NCI-H2171 treated with DMSO at 0.1 percent for 48 hours (cell line): ENCODE data around the gene MPI.
"Not testable (repeated sequence)": the region's sequence is repeated elsewhere in the genome, so short reads cannot be mapped to it uniquely, and the experiment has no call there.

ENCODE experiments used
- DNase-seq: peaks from one replicate; lab custom pipeline; 2025; lab: John Stamatoyannopoulos, UW

The MPI gene

GRCh38 chr15:74892931-74893330 is 3.1 kb downstream of the MPI start:
- DNase-seq: no peak

GRCh38 chr15:74893627-74894026 is 3.8 kb downstream of the MPI start:
- DNase-seq: no peak

- not testable (repeated sequence) for DNase-seq
Observed at GRCh38 chr15:74894383-74894782, 4.5 kb downstream of the MPI start.

- DNase-seq: no peak
Observed at GRCh38 chr15:74895830-74896229, 6.0 kb downstream of the MPI start.

- no peak for DNase-seq
Observed at GRCh38 chr15:74896316-74896715, 6.5 kb downstream of the MPI start.

DNA sequence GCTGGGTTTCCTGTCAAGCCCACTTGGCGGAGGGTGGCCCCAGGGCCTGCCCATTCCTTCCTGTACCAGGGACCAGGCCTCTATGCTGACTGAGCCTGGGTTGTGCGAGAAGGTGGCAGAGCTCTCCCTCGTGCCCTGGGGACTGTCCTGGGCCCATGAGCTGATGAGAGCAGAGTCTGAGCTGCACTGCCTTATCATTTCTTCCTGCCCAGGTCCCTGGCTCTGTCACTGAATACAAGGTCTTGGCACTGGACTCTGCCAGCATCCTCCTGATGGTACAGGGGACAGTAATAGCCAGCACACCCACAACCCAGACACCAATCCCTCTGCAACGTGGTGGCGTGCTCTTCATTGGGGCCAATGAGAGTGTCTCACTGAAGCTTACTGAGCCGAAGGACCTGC is 7.5 kb downstream of the MPI start:
- no peak for DNase-seq

DNA sequence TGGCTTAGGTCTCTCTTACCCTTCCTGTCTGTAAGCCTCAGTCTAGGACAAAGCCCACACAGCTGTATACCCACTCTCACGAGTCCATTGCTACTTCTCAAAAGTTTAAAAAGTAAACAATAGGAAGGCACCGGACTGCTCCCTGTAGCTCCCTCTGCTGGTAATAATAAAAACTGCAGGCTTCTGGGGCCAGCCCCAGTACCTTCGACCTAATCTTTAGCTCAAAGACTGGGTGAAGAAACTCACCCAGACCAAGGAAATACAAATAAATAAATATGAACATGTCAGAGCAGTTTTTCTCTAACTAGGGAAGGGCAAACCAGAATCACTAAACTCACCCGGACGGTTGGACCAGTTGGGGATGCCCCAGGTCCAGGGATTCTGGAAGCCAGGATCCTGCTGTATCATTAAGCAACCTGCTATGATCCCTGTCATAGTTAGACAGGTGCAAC is 11.8 kb downstream of the MPI start:
- DNase-seq: peak; percentile 48

DNA sequence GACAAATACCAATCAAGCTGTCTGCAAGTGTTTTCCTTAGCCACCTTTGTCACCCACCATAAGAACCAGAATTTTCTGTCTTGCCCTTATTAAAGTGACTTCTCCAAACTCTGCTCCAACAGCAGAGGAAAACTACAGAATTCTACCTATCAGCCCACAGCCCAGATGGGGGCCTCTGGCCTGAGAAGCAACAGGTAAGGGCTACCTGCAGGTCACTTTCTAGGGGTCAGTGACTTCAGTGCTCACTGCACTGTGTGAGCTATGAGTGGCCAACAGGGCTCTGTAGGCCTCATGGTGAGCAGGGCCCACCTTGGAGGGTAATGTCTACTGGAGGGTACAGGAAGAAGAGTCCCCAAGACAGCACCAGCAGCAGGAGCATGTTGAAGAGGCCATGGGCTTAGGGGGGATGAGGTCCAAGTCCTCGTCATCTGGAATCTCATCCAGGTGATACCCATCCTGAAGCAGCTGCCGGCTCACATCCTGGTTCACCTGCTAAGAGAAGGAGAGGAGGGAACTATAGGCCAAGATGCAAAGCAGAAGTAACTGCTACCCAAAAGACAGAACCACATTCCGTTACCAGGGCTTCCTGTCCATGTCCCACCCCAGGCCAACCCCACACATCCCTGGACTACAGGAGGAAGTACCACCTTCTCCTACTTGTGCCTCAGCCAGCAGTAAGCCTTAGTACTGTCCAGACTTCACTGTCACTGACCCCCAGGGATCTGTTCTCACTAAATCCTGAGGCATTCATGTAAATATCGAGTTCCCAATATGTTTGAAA is 12.6 kb downstream of the MPI start:
- no peak for DNase-seq

- DNase-seq: no peak
Observed at GRCh38 chr15:74903676-74904075, 13.8 kb downstream of the MPI start.

DNA sequence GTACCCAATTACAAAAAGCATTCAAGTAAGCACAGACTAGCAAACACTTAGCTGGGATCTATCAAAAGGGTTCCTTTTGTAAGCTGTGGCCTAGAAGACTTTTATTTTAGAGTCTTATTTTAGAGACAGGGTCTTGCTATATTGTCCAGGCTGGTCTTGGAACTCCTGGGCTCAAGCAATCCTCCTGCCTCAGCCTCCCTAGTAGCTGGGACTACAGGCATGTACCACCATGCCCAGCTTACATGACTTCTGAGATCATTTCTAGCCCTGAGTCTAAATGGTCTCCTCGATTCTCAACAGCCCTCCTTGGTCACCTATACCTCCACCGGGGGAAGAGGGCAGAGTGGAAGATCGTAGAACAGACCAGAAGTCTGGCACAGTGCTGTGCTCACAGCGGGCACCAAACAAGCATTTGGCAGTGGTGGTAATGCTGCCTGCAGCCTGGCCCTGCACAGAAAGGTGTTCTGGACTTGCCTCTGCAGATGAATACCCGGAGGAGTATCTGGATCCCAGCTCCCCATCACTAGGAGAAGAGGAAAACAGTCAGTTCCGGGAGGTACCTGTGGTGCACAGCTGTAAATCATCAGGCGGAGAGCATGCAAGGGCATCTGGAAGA is 14.5 kb downstream of the MPI start:
- no peak for DNase-seq

- DNase-seq: no peak
Observed at GRCh38 chr15:74906067-74906449, 16.2 kb downstream of the MPI start.

DNA sequence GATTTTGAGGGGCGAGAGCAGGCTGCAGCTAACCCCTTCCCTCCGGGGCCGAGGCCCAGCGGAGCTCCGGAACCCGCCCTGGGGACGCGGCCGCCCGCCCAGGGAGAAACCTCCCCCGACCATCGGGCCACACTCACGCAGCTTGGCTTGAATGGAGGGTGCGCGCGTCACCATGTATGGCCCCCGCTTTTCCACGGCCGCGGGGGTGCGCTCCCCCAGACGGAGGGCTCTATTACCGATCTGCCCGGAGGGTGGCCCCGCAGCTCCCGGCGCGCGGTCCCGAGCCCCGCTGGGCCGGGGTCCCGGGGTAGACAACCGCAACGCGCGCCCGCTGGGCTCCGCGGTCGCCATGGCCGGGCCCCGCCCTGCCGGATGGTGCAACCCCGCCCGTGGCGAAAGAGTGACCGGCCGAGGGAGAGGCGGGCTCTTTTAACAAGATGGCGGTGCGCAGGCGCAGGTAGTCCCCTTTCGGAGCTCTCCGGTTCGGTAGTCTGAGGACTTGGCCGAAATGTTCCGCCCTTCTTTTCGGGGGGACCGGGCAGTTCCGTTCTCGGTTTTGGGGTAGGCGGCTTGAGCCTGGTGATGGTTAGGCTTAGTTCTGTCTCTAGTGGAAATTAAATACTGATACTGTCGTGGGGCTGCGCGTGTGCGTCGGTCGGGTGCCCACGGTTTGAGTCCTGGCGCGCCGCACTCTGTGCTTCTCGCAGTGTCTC is 16.8 kb downstream of the MPI start, which contains the start of gene FAM219B:
Gene FAM219B (minus strand): TSS at position 402 of the 713 bp plus-strand sequence. CDS start 51 bp downstream, at position 351.
- peak; percentile 81 for DNase-seq

DNA sequence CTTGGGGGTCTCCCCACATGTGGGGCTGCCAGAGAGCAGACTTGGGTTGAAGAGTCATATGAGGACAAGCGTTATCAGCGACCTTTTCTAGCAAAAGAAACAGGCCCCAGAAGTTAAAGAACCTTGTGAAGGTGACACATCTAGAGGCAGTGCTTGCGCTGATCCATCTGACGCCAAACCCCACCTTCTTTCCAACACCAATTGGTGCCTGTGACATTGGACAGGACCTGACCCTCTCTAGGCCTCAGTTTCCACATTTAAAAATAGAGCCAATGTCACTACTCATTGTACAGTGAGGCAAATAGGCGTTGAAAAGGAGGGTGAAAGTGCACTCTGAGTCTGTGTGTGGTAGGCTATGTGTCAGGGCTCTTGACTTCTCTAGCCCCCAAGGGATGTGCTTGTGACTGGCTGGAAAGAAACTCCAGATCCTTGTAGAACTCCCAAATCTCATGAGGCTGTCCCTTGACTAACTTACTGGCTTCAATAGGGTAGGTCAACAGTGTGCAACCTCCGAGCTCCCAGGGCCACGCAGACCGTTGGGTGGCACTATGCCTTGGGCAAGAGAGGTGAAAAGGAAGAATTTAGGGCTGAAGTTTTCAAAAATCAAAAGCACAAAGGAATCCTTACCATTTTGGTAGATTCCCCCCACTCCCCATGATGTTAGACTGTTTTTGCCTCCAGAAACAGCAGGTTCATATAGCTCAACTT is 17.5 kb downstream of the MPI start:
- no peak for DNase-seq

DNA sequence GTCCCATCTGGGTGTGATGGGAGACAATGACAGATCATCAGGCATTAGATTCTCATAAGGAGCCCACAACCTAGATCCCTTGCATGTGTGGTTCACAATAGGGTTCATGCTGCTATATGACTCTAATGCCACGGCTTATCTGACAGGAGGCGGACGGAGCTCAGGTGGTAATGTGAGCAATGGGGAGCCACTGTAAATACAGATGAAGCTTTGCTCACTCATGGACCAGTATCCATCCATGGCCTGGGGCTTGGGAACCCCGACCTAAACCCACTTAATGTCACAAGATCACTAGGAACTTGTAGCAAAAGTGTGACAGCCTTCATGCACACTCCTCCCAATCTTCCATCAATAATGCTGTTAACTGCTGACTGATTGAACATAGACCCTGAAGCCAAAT is 18.8 kb downstream of the MPI start:
- DNase-seq: no peak

DNA sequence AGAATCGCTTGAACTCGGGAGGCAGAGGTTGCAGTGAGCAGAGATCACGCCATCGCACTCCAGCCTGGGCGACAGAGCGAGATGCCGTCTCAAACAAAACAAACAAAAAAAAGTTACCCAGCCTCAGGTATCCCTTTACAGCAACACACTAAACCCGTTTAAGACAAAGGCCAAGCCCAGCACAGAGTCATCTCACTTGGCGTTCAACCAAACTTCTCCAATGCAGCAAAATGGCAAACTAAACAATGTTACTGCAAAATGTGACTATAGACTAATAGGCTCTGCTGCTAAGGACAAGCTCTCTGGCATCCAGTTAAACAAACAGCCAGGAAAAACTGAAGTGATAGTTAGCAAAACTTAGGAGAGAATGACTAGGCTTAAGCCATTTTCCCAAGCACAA is 23.2 kb downstream of the MPI start:
- no peak for DNase-seq

DNA sequence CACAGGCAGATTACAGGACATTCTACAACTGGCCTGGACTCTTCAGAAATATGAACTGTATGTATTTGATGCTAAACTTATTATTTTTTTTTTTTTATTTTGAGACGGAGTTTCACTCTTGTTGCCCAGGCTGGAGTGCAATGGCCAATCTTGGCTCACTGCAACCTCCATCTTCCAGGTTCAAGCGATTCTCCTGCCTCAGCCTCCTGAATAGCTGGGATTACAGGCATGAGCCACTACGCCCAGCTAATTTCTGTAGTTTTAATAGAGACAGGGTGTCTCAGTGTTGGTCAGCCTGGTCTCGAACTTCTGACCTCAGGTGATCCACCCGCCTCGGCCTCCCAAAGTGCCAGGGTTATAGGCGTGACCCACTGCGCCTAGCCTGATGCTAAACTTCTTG is 24.0 kb downstream of the MPI start:
- DNase-seq: not testable (repeated sequence)

- peak; percentile 13 for DNase-seq
Observed at GRCh38 chr15:74917676-74918075, 27.8 kb downstream of the MPI start.

GRCh38 chr15:74920456-74920855 is 30.6 kb downstream of the MPI start:
- DNase-seq: no peak

- DNase-seq: no peak
Observed at GRCh38 chr15:74924525-74924924, 34.7 kb downstream of the MPI start.

- no peak for DNase-seq
Observed at GRCh38 chr15:74928771-74929198, 38.9 kb downstream of the MPI start.

DNA sequence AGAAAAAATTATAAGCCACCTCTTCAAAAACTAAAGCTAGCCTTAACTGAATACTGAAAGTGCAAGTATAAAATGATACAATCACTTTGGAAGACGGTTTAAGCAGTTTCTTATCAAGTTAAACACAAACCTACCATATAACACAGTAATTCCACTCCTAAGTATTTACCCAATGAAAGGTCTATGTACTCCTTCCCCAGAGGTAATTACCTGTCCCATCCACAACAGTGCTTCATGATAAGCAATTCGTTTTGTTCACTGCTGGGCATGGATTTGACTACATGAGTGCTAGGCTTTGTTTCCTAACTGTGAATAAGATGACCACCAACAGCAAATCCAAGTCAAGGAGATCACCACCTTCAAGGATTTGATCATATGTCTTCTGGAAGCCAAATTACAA is 43.7 kb downstream of the MPI start:
- no peak for DNase-seq

DNA sequence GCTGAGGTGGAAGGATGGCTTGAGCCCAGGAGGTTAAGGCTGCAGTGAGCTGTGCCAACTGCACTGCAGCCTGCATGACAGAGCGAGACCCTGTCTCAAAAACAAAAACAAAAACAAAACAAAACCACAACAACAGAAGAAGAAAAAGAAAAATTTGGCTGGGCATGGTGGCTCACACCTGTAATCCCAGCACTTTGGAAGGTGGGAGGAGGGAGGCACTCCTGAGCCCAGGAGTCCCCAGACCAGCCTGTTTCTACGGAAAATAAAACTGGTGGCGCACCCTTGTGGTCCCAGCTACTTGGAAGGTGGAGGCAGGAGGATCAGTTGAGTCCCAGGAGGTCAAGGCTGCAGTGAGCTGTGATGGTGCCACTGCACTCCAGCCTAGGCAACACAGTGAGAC is 45.4 kb downstream of the MPI start:
- DNase-seq: not testable (repeated sequence)
